ENCODE results near the gene PRAMEF9. TPM values are rescaled to one million over a fixed set of nuclear protein-coding genes. Genes with fewer than 3 reads are reported as not detected.
"Not testable (repeated sequence)": the region's sequence is repeated elsewhere in the genome, so short reads cannot be mapped to it uniquely, and the experiment has no call there.

PRAMEF9 gene
- total RNA-seq (2014; rRNA removed; shearing (Covaris generic)) = not detected in 2 replicates
- not detected in 2 replicates for polyA plus RNA-seq (2015; cell fraction: cytosol; rRNA removed)
- polyA plus RNA-seq (2015; cell fraction: nucleus; rRNA removed) = not detected in 2 replicates

DNA sequence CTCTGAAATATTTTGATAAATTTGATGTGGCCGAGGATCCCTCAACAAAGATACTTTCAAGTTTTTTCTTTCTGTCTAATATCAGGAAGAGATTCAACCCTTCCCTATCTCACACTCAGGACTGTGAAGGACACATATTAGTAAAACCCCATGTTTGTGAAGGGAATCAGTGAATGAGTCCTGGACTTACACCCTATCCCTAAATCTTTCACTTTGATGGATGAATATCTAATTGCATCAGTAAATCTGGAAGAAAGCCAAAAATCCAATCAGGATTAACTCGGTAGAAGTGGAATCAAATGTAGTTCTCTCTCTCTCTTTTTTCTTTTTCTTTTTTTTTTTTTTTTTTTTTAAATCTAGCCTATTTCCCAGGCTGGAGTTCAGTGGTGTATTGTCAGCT, at the start of gene PRAMEF9:
TSS of gene PRAMEF9 (plus strand) at position 301 of the 400 bp plus-strand sequence. CDS start 3,433 bp downstream, outside the sequence.
- not testable (repeated sequence) for DNase-seq (ENCODE audit: low read depth)

- not testable (repeated sequence) for DNase-seq (ENCODE audit: low read depth)
Observed at GRCh38 chr1:13155909-13156308, 15.7 kb upstream of the PRAMEF9 start, which contains the start of gene PRAMEF26. Gene PRAMEF26, minus strand, starts transcription at chr1:13156009. Its CDS starts 2,914 bp downstream, at chr1:13153095.

DNA sequence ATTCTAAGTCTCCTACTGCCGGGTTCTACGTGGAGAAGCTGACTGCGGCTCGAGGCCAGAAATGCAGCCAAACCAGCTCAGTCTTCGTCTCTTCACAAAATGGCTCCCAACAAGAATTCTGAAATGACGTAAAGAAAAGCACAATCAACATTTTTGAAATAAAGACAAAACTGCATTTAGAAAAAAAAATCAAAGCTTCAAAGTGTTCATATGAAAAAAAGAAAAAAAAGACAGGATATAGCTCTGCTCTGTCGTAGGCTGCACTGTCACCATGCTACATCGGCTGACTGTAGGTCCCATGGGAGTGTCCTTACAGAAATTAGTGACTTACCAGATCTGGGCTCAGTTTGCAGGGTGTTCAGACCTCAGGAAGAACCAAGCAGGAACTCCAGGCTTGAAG, 6.1 kb upstream of the PRAMEF9 start, which contains the start of gene HNRNPCL4:
TSS of gene HNRNPCL4 (minus strand) at position 101 of the 400 bp plus-strand sequence. CDS start 164 bp downstream, outside the sequence.
- DNase-seq (ENCODE audit: low read depth) = not testable (repeated sequence)

GRCh38 chr1:13201309-13201708, 29.7 kb downstream of the PRAMEF9 start, which contains the start of gene PRAMEF13:
Gene PRAMEF13, minus strand, starts transcription at chr1:13201409. Its CDS starts 1,820 bp downstream, at chr1:13199589.
- not testable (repeated sequence) for DNase-seq (ENCODE audit: low read depth)

- not testable (repeated sequence) for DNase-seq (ENCODE audit: low read depth)
Observed at GRCh38 chr1:13208712-13209111, 37.1 kb downstream of the PRAMEF9 start.

GRCh38 chr1:13216619-13217018, 45.0 kb downstream of the PRAMEF9 start:
- DNase-seq (ENCODE audit: low read depth) = not testable (repeated sequence)

DNA sequence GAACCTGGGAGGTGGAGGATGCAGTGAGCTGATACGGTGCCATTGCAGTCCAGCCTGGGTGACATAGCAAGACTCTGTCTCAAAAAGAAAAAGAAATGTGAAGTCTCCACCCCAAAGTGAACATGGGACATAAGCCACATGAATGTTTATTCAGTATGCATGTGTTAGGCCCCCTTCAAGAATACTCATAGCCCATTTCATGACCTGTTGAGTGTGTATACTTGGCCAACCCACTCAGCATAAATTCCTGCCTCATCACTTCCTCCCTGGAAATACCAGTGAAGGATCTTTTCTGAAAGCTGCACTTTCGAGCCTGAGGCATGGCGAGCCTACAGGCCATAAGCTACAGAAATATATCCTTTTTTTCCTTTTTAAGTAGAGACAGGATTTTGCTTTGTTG, 47.6 kb downstream of the PRAMEF9 start:
- DNase-seq (ENCODE audit: low read depth) = not testable (repeated sequence)

- not testable (repeated sequence) for DNase-seq (ENCODE audit: low read depth)
Observed at GRCh38 chr1:13222788-13223187, 51.1 kb downstream of the PRAMEF9 start.

GRCh38 chr1:13224480-13225060, 52.9 kb downstream of the PRAMEF9 start:
- no peak for DNase-seq (ENCODE audit: low read depth)

DNA sequence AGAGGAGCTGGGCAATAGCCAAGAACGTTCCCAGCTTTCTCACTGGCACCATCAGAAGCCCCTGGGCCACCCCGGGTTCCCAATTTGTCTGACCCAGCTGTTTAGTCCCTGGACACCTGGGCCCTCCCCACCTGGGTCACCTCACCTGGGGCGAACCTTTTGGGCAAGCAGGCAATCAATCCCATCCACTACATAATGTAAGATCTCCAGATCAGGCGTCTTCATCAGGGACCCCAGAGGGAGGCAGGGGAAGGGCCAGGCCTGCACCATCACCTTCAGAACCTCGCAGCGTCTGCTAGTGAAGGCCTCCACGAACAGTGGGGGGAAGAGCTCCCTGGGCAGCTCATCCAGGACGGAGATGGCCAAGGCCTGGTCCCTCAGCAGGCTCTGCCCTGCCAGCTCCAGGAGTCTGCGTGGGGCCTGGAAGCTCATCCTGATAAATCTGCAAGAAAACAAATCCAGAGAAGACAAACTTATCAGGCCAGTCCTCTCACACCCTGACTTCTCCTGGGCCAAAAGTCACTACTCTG, 54.1 kb downstream of the PRAMEF9 start, which contains the start of gene PRAMEF18:
TSS of gene PRAMEF18 (minus strand) at position 480 of the 530 bp plus-strand sequence. CDS start at position 432, 48 bp downstream.
- DNase-seq (ENCODE audit: low read depth) = not testable (repeated sequence)

DNA sequence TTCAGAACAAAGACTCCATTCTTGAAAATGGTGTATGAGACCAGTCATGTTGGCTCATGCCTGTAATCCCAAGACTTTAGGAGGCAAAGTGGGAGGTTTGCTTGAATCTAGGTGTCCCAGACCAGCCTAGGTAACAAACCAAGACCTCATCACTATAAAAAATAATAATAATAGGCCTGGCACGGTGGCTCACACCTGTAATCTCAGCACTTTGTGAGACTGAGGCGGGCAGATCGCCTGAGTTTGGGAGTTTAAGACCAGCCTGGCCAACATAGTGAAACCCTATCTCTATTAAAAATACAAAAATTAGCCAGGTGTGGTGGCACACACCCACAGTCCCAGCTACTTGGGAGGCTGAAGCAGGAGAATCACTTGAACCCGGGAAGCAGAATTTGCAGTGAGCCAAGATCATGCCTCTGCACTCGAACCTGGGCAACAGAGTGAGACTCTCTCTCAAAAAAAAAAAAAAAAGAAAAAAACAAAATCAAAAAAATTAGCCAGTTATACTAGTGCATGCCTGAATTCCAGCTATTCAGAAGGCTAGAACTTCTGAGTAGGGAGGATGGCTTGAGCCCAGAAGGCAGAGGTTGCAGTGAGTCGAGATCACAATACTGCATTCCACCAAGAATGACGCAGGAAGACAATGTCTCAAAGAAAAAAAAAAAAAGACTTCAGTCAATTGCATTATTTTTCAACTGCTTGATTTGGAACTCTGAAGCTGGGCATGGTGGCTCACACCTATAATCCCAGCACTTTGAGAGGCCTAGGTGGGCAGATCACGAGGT, 55.8 kb downstream of the PRAMEF9 start:
- not testable (repeated sequence) for DNase-seq (ENCODE audit: low read depth)

- no peak for DNase-seq (ENCODE audit: low read depth)
Observed at GRCh38 chr1:13228343-13228781, 56.7 kb downstream of the PRAMEF9 start.

Other genes starting within 250 kb of the PRAMEF9 start
- gene PRAMEF6, start 224.3 kb upstream of the PRAMEF9 start, total RNA-seq (2014; rRNA removed; shearing (Covaris generic)) = not detected in 2 replicates
- gene PRAMEF27, start 115.3 kb upstream of the PRAMEF9 start, total RNA-seq (2014; rRNA removed; shearing (Covaris generic)) = not detected in 2 replicates
- not detected in 2 replicates for gene HNRNPCL3, start 111.1 kb upstream of the PRAMEF9 start, total RNA-seq (2014; rRNA removed; shearing (Covaris generic))
- gene PRAMEF25, start 101.1 kb upstream of the PRAMEF9 start, total RNA-seq (2014; rRNA removed; shearing (Covaris generic)) = not detected in 2 replicates
- not detected in 2 replicates for gene HNRNPCL2, start 55.0 kb upstream of the PRAMEF9 start, total RNA-seq (2014; rRNA removed; shearing (Covaris generic))
- not detected in 2 replicates for gene PRAMEF26, start 15.8 kb upstream of the PRAMEF9 start, total RNA-seq (2014; rRNA removed; shearing (Covaris generic))
- not detected in 2 replicates for gene HNRNPCL4, start 6.2 kb upstream of the PRAMEF9 start, total RNA-seq (2014; rRNA removed; shearing (Covaris generic))
- gene PRAMEF13, start 29.6 kb downstream of the PRAMEF9 start, total RNA-seq (2014; rRNA removed; shearing (Covaris generic)) = not detected in 2 replicates
- gene PRAMEF18, start 54.3 kb downstream of the PRAMEF9 start, total RNA-seq (2014; rRNA removed; shearing (Covaris generic)) = not detected in 2 replicates
- gene PRAMEF5, start 82.3 kb downstream of the PRAMEF9 start, total RNA-seq (2014; rRNA removed; shearing (Covaris generic)) = not detected in 2 replicates
- not detected in 2 replicates for gene PRAMEF8, start 113.3 kb downstream of the PRAMEF9 start, total RNA-seq (2014; rRNA removed; shearing (Covaris generic))
- gene PRAMEF33, start 131.7 kb downstream of the PRAMEF9 start, total RNA-seq (2014; rRNA removed; shearing (Covaris generic)) = not detected in 2 replicates
- gene PRAMEF15, start 143.7 kb downstream of the PRAMEF9 start, total RNA-seq (2014; rRNA removed; shearing (Covaris generic)) = not detected in 2 replicates
- not detected in 2 replicates for gene PRAMEF14, start 175.3 kb downstream of the PRAMEF9 start, total RNA-seq (2014; rRNA removed; shearing (Covaris generic))
- not detected in 2 replicates for gene PRAMEF19, start 200.1 kb downstream of the PRAMEF9 start, total RNA-seq (2014; rRNA removed; shearing (Covaris generic))
- not detected in 2 replicates for gene PRAMEF17, start 217.8 kb downstream of the PRAMEF9 start, total RNA-seq (2014; rRNA removed; shearing (Covaris generic))
- not detected in 2 replicates for gene PRAMEF20, start 238.6 kb downstream of the PRAMEF9 start, total RNA-seq (2014; rRNA removed; shearing (Covaris generic))

Data from HT1080 (cell line).